Measurements from ENCODE around the gene HSD17B10. TPM values are rescaled to one million over a fixed set of nuclear protein-coding genes. Genes with fewer than 3 reads are reported as not detected.

The HSD17B10 gene
- total RNA-seq, 1 experiment from 2014 or later = 112 TPM

DNA sequence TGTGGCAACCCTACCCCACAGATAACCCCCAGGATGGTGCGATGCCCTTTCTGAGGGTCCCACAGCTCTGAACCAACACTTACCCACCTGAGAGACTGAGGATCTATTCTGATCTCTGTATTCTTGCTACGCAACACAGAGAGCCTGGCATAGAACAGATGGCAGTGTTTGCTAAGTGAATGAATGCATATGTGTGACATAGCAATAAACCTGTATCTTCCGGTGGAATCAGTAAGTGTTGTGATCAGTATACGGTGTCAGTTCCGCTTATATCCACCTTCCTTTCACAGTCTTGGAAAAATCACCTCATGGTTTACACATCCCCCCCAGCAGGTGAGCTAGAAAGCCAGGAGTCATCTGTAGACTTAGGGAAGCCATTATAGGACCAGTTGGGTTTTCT lies 5.9 kb upstream of the HSD17B10 start:
- Mint-ChIP-seq H3K27ac (no peak overlapping the region), H3K36me3 (ENCODE audit: insufficient read depth in 1 of 3, low read depth in 3 of 3) (no peaks in the 10 kb centered on the region; a peak in 2 of 7 replicates), H3K4me1 (peaks cover 0 to 4% of the 10 kb centered on the region in 2 experiments; a peak in 2 of 4 replicates), H3K27me3 (ENCODE audit: low read depth) (peaks cover 14% of the 10 kb centered on the region), H3K9me3 (peaks cover 64 to 73% of the 10 kb centered on the region in 2 experiments), H3K4me3 (peak overlapping the region in 1 of 2 experiments; percentile 58; a peak in 1 of 5 replicates)
- Histone ChIP-seq H3K23me2 (ENCODE audit: insufficient read length, low read depth, low read length, poor library complexity, severe bottlenecking) (no peaks in the 10 kb centered on the region), H3K18ac (ENCODE audit: insufficient read length, low read depth, low read length) (no peak overlapping the region), H3K23ac (ENCODE audit: insufficient read length, low read depth, low read length) (no peak overlapping the region), H3K79me2 (ENCODE audit: insufficient read depth, low read length) (no peaks in the 10 kb centered on the region), H2BK20ac (ENCODE audit: low read depth, low read length, poor library complexity, severe bottlenecking) (no peak overlapping the region), H3K4me2 (ENCODE audit: insufficient read depth, insufficient read length, low read length) (no peak overlapping the region), H2BK15ac (ENCODE audit: low read depth, low read length) (no peak overlapping the region), H3K4me1 (ENCODE audit: insufficient read depth, low read length) (no peaks in the 10 kb centered on the region), H4K91ac (ENCODE audit: insufficient read length, low read depth, low read length) (no peak overlapping the region), H3K9me3 (ENCODE audit: control insufficient read depth, low read depth, low read length) (peaks cover 40% of the 10 kb centered on the region), H3K79me1 (ENCODE audit: insufficient read depth, low read depth, low read length, poor library complexity, severe bottlenecking) (no peaks in the 10 kb centered on the region), H4K5ac (ENCODE audit: insufficient read length, low read depth, low read length) (no peak overlapping the region), H4K8ac (replicated peaks; ENCODE audit: insufficient read length, low read depth, low read length) (no peak overlapping the region), H2AK5ac (ENCODE audit: insufficient read length, low read length) (no peak overlapping the region), H2AFZ (ENCODE audit: low read length) (no peak overlapping the region), H3K9ac (ENCODE audit: extremely low read depth, insufficient read length, low read length) (no peak overlapping the region), H3K4ac (ENCODE audit: low read depth, low read length) (no peak overlapping the region), H2BK12ac (ENCODE audit: insufficient read length, low read depth, low read length) (no peak overlapping the region), H3K27me3 (ENCODE audit: insufficient read depth, low read length) (no peaks in the 10 kb centered on the region), H4K20me1 (ENCODE audit: control insufficient read depth, insufficient read depth, insufficient read length) (no peaks in the 10 kb centered on the region), H2BK120ac (ENCODE audit: low read depth, low read length, poor library complexity, severe bottlenecking) (no peak overlapping the region), H3T11ph (ENCODE audit: low read length) (no peak overlapping the region), H2BK5ac (ENCODE audit: insufficient read length, low read length) (no peak overlapping the region), H3K56ac (ENCODE audit: insufficient read length, low read depth, low read length) (no peak overlapping the region), H3K14ac (ENCODE audit: insufficient read depth, low read length) (no peak overlapping the region), H3K27ac (ENCODE audit: insufficient read length, low read depth, low read length) (no peak overlapping the region)
- TF ChIP-seq, protein P1, sequence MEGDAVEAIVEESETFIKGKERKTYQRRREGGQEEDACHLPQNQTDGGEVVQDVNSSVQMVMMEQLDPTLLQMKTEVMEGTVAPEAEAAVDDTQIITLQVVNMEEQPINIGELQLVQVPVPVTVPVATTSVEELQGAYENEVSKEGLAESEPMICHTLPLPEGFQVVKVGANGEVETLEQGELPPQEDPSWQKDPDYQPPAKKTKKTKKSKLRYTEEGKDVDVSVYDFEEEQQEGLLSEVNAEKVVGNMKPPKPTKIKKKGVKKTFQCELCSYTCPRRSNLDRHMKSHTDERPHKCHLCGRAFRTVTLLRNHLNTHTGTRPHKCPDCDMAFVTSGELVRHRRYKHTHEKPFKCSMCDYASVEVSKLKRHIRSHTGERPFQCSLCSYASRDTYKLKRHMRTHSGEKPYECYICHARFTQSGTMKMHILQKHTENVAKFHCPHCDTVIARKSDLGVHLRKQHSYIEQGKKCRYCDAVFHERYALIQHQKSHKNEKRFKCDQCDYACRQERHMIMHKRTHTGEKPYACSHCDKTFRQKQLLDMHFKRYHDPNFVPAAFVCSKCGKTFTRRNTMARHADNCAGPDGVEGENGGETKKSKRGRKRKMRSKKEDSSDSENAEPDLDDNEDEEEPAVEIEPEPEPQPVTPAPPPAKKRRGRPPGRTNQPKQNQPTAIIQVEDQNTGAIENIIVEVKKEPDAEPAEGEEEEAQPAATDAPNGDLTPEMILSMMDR (conservative IDR thresholded peaks at IDR 0.05) = no peak
- DNase-seq = no peak
- WGBS (ENCODE audit: extremely low coverage, insufficient read length, low lambda C conversion rate) = no CpG with 5 or more reads among the region's 5 CpGs

Data from H9 (cell line).